HG03469 (cell line): Measurements from ENCODE around the gene PEAK1.
"Not testable (repeated sequence)": the region's sequence is repeated elsewhere in the genome, so short reads cannot be mapped to it uniquely, and the experiment has no call there.

ENCODE experiments used
- ATAC-seq: cut with Tn5 transposase; IDR thresholded peaks from one replicate; pipeline ENCODE4 v1.9.1; 2021; ENCODE audit warnings: mild to moderate bottlenecking, moderate library complexity, moderate number of reproducible peaks; ENCODE audit not compliant: unreplicated experiment

Gene PEAK1

DNA sequence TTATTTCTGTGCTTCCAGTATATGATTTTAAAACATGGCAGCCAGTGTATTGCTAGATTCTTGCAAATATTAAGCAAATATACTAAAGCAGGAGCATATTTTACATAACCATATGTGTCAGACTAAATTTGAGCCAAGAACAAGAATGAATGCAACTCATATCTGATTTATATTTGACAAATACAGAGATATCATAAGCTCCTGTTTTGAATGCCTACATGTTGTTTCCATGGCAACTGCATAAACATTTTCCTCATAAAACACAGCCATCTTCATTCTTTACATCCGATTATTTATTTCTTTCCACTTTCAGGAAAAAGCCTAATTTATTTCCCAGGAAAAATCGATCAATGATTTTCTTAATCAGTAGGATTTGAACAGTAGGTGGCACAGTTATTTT lies 176.8 kb downstream of the PEAK1 start:
- ATAC-seq = no peak

DNA sequence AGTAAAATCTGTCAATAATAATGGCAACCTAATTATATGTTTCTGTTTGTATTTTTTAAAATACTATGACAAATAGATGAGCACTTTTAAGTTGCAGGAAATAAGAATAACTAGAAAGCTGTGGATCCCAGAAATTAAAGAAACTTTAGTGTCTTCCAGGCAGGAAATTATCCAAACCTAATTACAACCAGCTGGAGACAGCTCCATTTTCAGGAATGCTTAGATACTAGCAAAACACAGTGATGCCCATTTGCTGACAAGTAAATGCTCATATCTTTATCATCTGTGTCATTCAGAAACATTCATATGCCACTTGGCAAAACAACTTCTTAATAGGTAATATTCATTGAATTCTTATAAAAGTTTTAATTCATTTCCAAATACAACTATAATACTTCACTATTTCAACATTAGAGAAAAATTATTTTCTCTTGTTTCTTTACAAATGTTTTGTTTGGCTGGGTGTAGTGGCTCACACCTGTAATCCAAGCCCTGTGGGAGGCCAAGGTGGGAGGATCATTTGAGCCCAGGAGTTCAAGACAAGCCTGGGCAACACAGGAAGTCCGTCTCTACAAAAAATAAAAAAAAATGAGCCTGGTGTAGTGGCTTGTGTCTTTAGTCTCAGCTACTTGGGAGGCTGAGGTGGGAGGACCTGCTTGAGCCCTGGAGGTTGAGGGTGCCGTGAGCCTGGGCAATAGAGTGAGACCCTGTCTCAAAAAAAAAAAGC lies 179.9 kb downstream of the PEAK1 start:
- ATAC-seq = no peak

DNA sequence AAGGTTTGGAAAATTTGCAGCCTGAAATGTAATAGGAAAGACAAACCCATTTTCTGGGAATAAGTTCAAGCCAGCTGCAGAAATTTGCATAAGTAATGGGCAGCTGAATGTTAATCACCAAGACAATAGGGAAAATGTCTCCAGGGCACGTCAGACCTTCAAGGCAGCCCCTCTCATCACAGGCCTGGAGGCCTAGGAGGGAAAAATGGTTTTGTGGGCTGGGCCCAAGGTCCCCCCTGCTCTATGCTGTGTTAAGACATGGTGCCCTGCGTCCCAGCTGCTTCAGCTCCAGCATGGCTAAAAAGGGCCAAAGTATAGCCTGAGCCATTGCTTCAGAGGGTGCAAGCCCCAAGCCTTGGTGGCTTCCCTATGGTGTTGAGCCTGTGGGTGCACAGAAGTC lies 184.3 kb downstream of the PEAK1 start:
- no peak for ATAC-seq

DNA sequence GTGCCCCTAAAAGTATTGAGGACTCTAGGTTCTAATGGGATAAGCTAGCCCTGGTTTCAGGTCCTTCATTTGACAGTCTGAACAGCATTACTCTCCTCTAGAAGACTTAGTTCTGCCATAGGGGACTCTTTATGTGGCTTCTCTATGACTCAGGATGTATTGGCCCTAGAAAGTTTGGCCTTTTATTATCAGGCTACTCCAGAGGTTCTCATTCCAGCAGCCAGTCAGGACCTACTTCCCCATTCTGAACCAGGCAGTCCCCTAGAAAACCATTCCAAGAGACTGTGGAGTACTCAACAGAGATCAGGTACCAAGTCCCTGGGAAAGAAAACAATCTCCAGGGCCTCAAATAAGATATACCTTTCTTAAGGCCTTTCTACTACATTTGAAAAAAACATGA lies 191.1 kb downstream of the PEAK1 start:
- no peak for ATAC-seq

DNA sequence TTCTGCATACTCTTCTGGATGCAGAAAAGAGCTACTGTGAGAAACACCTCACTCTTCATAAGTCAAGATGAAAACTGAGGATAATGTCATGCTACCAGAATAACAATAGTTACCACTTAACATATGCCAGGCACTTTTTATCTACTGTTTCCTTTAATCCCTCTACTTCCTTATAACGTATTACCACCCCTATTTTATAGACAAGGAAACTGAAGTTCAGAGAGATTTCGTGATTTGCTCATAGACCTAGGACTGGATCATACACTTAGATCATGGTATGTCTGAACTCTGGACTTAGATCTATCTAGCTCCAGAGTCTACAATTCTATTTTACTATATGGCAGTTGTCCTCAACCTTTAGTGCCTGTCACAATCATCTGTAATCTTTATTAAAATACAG lies 193.3 kb downstream of the PEAK1 start:
- no peak for ATAC-seq

DNA sequence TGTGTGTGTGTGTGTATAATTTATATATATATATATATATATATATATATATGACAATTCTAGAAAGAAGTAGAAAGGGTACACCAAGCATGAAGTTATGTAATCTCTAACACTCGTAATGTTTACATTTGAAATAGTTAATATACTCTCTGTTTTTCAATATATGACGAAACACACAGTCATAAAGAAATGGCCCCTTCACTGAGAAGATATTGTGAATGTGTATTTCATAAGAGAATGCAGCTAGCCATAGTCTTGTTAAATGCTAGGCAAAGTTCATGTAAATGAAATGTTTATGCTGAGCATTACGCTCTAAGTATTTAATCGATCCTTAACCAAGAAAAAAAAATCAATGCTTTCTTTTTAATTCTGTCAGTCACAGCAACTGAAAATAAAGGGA lies 194.3 kb downstream of the PEAK1 start:
- ATAC-seq = no peak

DNA sequence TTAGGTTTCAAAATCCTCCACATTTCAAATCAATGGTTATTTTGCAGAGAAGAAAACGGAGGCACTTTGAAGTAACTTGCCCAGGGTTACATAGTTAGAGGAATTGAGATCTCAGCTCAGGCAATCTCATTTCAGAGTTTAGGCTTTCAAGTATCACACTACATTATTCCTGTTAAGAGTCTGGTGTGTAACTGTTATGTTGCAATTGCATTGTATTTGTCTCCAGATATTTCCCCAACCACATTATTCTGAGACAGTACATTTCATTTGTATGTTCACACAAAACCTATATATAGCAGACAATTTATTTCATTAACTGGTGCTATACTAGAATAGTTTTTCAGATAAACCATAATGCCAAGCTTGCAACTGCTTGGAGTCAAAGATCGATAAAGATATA lies 194.8 kb downstream of the PEAK1 start:
- ATAC-seq = no peak

DNA sequence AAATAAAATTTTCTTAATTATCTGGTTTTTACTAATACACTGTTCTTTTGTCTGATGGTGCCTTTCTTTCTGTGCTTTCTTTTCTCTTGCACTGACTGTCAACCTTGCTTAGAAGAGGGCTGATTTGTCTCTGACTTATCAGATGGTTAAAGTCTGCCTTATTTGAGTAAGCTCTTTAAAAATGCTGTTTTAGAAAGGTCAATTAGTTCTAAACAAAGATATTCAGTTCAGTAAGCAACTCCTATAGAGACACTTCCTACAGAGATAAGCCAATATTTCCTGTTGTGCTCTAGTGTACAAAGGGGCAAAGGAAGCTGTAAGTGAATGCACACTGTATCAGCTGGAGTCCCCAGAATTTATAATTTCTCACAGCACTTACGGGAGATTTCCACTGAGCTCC lies 195.6 kb downstream of the PEAK1 start:
- no peak for ATAC-seq

DNA sequence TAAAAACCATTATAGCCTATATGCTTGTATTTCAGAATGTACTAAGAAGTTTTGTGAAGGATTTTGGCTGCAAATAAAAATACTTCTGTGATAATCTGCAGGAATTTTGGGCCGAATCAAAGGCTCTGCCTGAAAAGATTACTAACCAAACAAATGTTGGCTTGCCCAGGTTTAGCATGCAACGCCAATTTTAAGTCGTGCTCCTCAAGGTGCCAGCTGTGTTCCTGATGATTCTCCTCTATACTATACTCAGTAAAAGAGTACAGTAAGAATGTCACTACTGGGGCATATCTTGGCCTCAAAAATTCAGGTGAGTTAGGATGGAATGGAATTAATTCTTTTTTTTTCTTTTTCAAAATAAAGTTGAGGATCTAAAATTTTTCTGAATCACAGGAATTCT lies 198.2 kb downstream of the PEAK1 start:
- no peak for ATAC-seq

DNA sequence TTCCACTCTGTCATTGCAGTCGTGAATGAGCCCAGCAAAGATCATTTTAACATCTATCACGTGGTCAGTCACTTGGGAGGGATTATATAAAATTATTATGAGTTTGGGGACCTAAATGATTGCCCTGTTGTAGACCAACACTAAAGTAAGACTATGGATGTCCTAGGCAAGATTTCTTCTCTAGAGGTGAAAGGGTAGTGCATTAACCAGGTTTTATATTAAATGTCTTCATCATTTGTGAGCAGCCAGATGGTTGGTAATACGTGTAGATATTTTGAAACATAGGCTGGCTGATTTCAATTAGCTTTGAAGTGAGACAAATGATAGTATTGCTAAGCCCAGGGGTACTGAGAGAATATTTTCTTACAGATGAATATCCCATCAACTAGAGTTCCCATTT lies 198.7 kb downstream of the PEAK1 start:
- ATAC-seq = no peak

DNA sequence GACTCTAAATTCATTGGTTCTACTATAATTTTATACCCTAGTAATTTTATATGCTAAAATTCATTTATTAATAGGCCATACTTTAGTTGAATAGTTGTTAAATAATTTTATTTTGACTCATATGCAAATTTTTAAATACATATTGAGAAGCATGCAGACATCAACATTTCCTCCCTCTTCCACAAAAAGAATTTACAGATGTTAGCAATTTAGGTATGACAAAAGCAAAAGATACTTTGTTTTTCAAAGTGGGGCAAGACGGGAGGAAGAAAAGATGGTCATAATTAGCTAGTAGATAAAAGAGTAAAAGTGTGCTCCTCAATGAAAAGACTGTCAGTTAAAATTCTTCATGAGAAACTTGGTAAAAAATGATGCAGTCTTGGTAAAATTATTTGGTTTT lies 200.1 kb downstream of the PEAK1 start:
- ATAC-seq = no peak

DNA sequence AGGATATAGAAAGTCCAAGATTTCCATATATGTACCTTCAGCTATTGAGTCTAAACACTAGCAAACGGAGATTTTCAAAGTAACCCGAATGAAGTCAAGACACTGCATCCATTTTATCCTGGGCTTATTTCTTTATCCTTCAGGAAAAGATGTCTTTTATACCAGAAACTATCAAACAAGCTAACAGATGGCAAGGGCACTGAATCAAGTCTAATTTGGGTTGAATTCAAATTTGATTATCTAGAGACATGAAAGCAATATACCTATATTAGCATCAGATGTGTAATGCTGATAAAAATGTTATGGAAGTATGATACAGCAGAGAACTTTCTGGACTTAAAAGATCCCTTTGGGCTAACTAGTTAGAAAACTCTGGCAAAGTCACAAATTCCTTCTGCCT lies 210.7 kb downstream of the PEAK1 start:
- ATAC-seq = no peak

DNA sequence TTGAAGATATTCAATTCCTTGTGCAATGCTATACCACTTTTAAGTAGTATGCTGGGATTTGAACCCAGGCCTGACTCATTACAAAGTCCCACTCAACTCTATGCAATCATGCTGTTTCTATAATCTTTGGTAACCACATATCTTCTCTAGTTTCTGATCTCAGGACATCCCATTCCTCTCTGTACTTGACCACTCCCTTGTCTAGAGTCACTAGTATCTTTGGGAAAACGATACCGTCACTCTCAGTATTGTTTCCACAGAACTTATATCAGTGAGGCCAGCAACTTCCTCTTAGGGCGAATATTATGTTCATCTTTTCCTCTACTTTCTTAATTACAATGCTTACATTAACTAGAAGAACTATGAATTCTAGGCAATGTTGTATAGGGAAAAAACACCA lies 211.7 kb downstream of the PEAK1 start:
- ATAC-seq = no peak

DNA sequence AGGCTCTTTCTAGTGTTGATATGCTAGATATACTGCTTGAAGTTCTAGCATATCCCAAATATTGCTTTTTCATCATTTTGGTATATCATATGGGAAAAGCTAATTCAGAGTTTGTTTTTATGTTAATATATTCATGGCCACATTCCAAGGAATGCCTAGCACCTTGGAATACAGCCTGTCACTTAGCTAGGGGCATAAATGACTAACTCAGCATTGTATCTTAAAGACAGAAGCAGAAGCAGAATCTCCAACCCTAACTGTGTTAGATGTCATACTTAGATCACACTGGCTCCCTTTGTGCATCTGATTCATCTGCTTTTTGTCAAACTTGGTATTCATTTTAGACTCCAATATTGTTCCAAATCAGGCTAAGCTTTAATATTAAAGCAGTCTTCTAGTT lies 218.2 kb downstream of the PEAK1 start:
- ATAC-seq = no peak

DNA sequence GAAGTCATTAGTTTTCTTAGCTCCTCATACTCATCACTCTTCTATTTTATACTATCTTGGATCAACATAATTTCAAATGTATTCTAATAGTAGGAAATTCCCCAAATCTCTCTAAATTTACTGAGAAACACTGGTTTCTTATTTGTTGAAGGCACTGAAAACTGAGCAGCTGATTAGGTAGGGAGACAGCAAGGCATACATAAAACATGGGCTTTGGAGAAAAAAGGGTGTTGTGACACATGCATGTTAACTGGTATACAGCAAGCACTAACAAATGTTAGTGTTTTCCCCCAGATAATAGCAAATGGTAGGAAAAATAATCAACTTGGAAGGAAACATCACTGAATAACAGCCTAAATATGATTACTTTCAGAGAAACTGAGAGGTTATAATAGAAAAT lies 223.5 kb downstream of the PEAK1 start:
- ATAC-seq = no peak

DNA sequence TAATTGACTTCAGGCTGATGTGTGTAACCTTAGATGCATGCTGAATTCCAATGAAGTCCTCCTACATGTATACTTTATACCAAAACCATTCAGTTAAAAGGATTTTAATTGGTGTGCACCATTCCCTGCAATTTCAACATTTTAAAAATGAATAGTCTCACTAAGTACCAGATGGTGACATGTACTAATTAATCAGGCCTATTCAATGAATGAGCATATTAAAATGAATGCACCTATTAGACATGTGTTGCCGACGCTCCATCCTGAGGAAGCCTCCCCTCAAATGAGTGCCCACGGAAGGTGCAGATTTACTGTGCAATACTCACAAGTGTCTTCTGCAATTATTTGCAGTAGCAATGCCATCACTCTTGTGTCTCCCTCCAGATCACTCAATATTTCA lies 224.3 kb downstream of the PEAK1 start:
- no peak for ATAC-seq

DNA sequence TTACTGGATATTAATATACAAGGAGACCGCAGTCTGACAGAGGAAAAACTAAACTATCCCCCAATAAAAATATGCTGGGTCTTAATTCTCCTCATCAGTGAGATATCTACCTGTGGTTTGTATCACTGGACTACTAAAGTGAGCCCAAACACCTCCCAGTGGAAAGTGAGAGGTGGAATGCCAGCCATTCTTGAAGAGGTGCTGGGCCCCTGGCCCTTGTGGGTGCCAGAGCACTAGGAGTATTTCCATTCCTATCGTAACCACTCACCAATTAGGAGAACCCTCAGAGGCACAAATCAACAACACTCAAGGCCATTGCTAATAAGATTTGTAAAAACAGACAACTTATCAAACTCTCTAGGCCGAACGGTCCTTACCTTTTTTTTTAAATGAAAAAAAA lies 227.5 kb downstream of the PEAK1 start:
- ATAC-seq = no peak

DNA sequence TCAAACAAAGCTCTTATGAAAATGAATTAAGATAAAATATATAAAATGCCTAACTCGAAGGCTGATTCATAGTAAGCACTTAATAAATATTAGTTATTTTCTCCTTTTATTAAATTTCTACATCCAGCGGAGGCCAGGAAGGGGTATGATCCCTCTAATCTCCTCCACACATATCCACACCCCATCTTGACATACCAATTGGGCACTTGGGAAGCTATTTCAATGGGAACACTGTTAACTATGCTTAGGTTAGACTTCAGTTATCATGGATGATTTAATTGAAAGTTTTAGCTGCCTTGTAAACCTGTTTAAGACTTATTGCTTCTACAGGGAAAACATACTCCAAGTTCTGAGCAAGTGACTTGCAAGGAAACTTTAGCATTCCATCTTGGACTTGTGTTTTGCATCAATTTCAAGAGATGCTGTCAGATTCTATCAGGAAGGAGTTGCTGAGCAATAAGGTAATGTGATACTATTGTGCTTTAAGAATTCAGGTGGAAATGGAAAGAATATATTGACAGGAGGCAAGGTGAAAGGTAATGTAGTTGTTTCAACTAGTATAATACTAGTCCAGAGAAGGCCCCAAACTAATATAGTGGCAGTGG lies 228.6 kb downstream of the PEAK1 start:
- ATAC-seq = no peak

DNA sequence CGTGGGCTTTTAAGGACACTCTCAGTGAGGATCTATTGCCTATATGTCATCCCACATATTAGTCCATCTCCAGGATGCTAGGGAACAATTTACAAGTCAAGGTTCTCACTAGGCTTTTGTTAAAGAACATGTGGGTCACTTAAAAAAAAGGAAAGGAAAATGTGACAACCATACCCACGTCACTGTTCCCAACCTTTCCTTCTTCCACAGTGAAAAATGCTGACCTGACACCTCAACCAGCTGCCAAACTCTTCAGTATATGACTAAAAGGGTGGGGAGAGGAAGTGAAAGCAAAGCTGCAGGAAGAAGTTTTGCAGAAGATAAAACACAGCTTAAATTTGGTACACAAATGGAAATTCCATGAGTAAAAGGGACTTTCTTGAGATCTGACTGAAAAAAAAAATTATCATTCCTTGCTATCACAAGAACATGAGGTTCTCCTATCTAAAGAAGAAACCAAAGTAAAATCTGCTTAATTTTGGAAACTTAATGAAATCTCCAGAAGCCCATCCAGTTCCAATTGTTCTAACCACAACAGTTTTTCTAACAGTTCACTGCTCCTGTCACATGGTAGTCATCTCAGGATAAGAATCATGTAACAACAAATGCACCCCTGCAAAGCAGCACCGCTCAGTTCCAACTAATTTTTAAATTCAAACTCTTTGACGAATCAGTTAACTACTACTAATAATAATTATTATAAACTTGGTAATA lies 232.0 kb downstream of the PEAK1 start:
- no peak for ATAC-seq

DNA sequence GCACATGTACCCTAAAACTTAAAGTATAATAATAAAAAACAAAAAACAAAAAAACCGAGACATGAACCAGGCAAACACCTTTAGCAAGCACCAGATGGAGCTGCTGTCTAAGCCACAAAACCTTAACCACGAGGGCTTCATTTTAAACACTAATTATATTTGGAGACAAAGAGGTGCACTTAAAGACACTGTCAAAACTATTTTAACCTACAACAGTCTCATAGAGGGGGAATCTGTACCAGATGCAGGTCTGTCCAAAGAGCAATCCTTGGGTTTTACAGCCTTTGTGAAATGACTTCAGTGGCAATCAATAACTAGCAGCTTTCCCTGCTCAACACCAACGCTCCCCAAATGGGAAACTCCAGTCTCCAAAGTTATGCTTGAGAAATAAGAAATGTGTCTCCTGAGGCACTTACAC lies 233.3 kb downstream of the PEAK1 start:
- no peak for ATAC-seq

DNA sequence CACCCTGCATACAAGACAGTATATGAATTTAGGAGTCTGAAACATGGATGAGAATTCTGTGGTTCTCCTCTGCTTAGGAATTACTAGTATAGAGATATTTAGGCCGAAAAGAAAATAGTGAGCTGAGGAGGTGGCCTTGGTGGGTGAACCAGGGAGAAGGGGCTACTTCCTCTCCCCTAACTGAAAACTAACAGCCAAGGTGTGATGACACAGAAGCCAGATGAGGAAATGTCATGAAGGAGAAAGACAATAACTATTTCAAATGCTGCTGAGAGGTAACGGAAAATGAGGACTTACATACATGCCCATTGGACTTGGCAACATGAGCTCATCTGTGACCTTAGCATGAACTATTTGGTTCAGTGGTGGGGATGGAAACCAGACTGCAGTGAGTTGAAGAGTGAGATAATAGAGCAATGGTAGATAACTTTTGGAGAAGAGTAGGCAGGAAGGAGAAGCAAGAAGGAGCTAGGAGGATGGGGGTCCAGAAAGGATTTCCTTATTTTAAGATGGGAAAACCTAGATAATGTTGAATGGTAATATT lies 234.6 kb downstream of the PEAK1 start:
- no peak for ATAC-seq

DNA sequence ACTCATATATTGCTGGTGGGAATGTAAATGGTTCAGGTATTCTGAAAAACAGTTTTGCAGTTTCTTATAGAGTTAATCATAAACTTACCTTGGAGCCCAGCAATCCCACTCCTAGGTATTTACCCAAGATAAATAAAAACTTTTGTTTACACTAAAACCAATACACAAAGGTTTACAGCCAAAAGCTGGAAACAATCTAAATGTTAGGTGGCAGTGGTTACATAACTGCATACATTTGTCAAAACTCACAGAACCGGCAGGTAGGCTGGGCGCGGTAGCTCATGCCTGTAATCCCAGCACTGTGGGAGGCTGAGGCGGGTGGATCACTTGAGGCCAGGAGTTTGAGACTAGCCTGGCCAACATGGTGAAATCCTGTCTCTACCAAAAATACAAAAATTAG lies 235.6 kb downstream of the PEAK1 start:
- not testable (repeated sequence) for ATAC-seq
